Measurements from ENCODE around the gene CUZD1. TPM values are rescaled to one million over a fixed set of nuclear protein-coding genes. Genes with fewer than 3 reads are reported as not detected.

Gene CUZD1
- total RNA-seq, 1 donor from 2014 or later = 0.43 TPM

- Histone ChIP-seq H3K9ac (no peak overlapping the region), H3K4me3 (no peak overlapping the region), H3K27ac (no peak overlapping the region), H3K9me3 (ENCODE audit: low read depth) (no peaks in the 10 kb centered on the region), H3K27me3 (no peaks in the 10 kb centered on the region), H2AFZ (replicated peaks) (no peak overlapping the region), H3K4me1 (no peaks in the 10 kb centered on the region), H4K20me1 (ENCODE audit: low read depth) (peaks cover 5% of the 10 kb centered on the region), H3K4me2 (no peak overlapping the region), H3K79me2 (ENCODE audit: low read depth) (no peaks in the 10 kb centered on the region), H3F3A (ENCODE audit: low read depth) (no peaks in the 10 kb centered on the region), H3K36me3 (no peaks in the 10 kb centered on the region)
- H3K36me3 Mint-ChIP-seq = no peaks in the 10 kb centered on the region
- no peaks in the 10 kb centered on the region for H3K9me3 Mint-ChIP-seq
- H3K4me1 Mint-ChIP-seq = no peaks in the 10 kb centered on the region
- no peak overlapping the region for H3K4me3 Mint-ChIP-seq
- H3K27ac Mint-ChIP-seq = no peak overlapping the region
- H3K27me3 Mint-ChIP-seq (ENCODE audit: insufficient read depth, low read depth) = peaks cover 5% of the 10 kb centered on the region
- no peak for TF ChIP-seq EZH2phosphoT487 (IDR thresholded peaks at IDR 0.05)
- TF ChIP-seq EZH2 (IDR thresholded peaks at IDR 0.05) = no peak
- no peak for TF ChIP-seq CTCF (IDR thresholded peaks at IDR 0.05)
- DNase-seq (ENCODE audit: low spot score) = peak; percentile 87
Measured at GRCh38 chr10:122786269-122786668, 59.4 kb downstream of the CUZD1 start.

GRCh38 chr10:122782911-122783310 lies 62.7 kb downstream of the CUZD1 start:
- Mint-ChIP-seq H3K9me3 (no peaks in the 10 kb centered on the region), H3K27ac (no peak overlapping the region), H3K36me3 (no peaks in the 10 kb centered on the region), H3K27me3 (ENCODE audit: insufficient read depth, low read depth) (peaks cover 7% of the 10 kb centered on the region), H3K4me1 (no peaks in the 10 kb centered on the region), H3K4me3 (no peak overlapping the region)
- no peak overlapping the region for H3K4me3 ChIP-seq
- H3K4me1 ChIP-seq = no peaks in the 10 kb centered on the region
- no peak for DNase-seq (ENCODE audit: low spot score)
- H3F3A ChIP-seq (ENCODE audit: low read depth) = no peaks in the 10 kb centered on the region
- H3K79me2 ChIP-seq (ENCODE audit: low read depth) = no peaks in the 10 kb centered on the region
- H3K27ac ChIP-seq = no peak overlapping the region
- H3K36me3 ChIP-seq = no peaks in the 10 kb centered on the region
- H4K20me1 ChIP-seq (ENCODE audit: low read depth) = peaks cover 5% of the 10 kb centered on the region
- H2AFZ ChIP-seq (replicated peaks) = no peak overlapping the region
- no peak overlapping the region for H3K9ac ChIP-seq
- H3K27me3 ChIP-seq = no peaks in the 10 kb centered on the region
- no peaks in the 10 kb centered on the region for H3K9me3 ChIP-seq (ENCODE audit: low read depth)
- no peak overlapping the region for H3K4me2 ChIP-seq
- TF ChIP-seq CTCF (IDR thresholded peaks at IDR 0.05) = no peak

Other genes starting within 250 kb of the CUZD1 start
- gene C10orf120, start 146.0 kb downstream of the CUZD1 start, total RNA-seq (ENCODE audit: low replicate concordance) = not detected in 2 replicates
- not detected in 2 replicates for gene FAM24B, start 33.7 kb upstream of the CUZD1 start, total RNA-seq (ENCODE audit: low replicate concordance)
- not detected in 2 replicates for gene FAM24A, start 64.8 kb upstream of the CUZD1 start, total RNA-seq (ENCODE audit: low replicate concordance)
- gene C10orf88, start 108.4 kb upstream of the CUZD1 start, total RNA-seq (ENCODE audit: low replicate concordance) = 11.4 and 17.7 TPM in 2 replicates
- 12.5 and 18.1 TPM in 2 replicates for gene PSTK, start 134.5 kb upstream of the CUZD1 start, total RNA-seq (ENCODE audit: low replicate concordance)
- gene IKZF5, start 162.9 kb upstream of the CUZD1 start, total RNA-seq (ENCODE audit: low replicate concordance) = 5.5 and 10.7 TPM in 2 replicates
- gene ACADSB, start 163.1 kb upstream of the CUZD1 start, total RNA-seq (ENCODE audit: low replicate concordance) = 8.9 and 15.0 TPM in 2 replicates